CD4-positive, alpha-beta T cell (primary cell): Measurements from ENCODE around the gene ANKRD13A. TPM values are rescaled to one million over a fixed set of nuclear protein-coding genes. Genes with fewer than 3 reads are reported as not detected.
A peak's percentile ranks its signal among the peaks of the same experiment; 100 is the strongest.

Experiments
- ATAC-seq: fragments of 200-7000 bp; cut with Tn5 transposase; one replicate; pipeline ENCODE4 v1.10.0; 2022; ENCODE audit warnings: mild to moderate bottlenecking; ENCODE audit not compliant: poor library complexity
- CTCF ChIA-PET: fragments of 350-600 bp; sonication (Branson Sonifier 250); formaldehyde crosslinking; loops from one replicate; lab custom pipeline; 2021; ENCODE audit warnings: antibody characterized with exemption, inconsistent platforms; lab: Charles Lee
- POLR2A ChIA-PET: fragments of 350-600 bp; sonication (Branson Sonifier 250); formaldehyde crosslinking; loops from one replicate; lab custom pipeline; 2021; ENCODE audit warnings: antibody characterized with exemption, inconsistent platforms; lab: Charles Lee
- DNase-seq, 14 experiments: peaks; one replicate each; pipeline ENCODE4 v3.0.0-alpha.2; 2013 to 2020; ENCODE audit warnings: mixed read lengths in 2 of 14
- H3K27ac ChIP-seq, 2 donors: one replicate each; pipeline versions ENCODE4 v1.5.1 to v1.7.0; 2013; ENCODE audit warnings: low read length in 2 of 2, low read depth in 1 of 2, mild to moderate bottlenecking in 1 of 2
- H3K27me3 ChIP-seq, 2 experiments: 1 replicate in 1 of 2; 2 replicates in 1 of 2; pipeline versions ENCODE4 v1.6.1 to v1.7.0; 2013; ENCODE audit warnings: low read length in 2 of 2, control low read depth in 1 of 2, mild to moderate bottlenecking in 1 of 2, moderate library complexity in 1 of 2; ENCODE audit not compliant: insufficient read depth in 2 of 2, control insufficient read depth in 1 of 2
- H3K36me3 ChIP-seq: one replicate; pipeline ENCODE4 v1.6.1; 2013; ENCODE audit warnings: low read length, control low read depth; ENCODE audit not compliant: insufficient read depth
- H3K4me1 ChIP-seq: one replicate; pipeline ENCODE4 v1.6.1; 2013; ENCODE audit warnings: low read length, control low read depth; ENCODE audit not compliant: insufficient read depth
- H3K4me3 ChIP-seq: one replicate; pipeline ENCODE4 v1.5.1; 2013; ENCODE audit warnings: mild to moderate bottlenecking, low read length, moderate library complexity
- H3K9me3 ChIP-seq, 2 experiments: 1 replicate in 1 of 2; 2 replicates in 1 of 2; pipeline versions ENCODE4 v1.6.1 to v1.7.0; 2013; ENCODE audit warnings: low read length in 2 of 2, mild to moderate bottlenecking in 2 of 2, control low read depth in 1 of 2, moderate library complexity in 1 of 2; ENCODE audit not compliant: control insufficient read depth in 1 of 2, insufficient read depth in 1 of 2
- H3K27ac Mint-ChIP-seq: one replicate; pipeline ENCODE4 v1.8.0; 2020; ENCODE audit warnings: mixed read lengths
- H3K27me3 Mint-ChIP-seq: one replicate; pipeline ENCODE4 v1.8.0; 2021; ENCODE audit warnings: mixed read lengths
- H3K36me3 Mint-ChIP-seq: one replicate; pipeline ENCODE4 v1.8.0; 2021; ENCODE audit warnings: low read depth, mixed read lengths
- H3K4me1 Mint-ChIP-seq: one replicate; pipeline ENCODE4 v1.8.0; 2021; ENCODE audit warnings: low read depth, mixed read lengths
- H3K4me3 Mint-ChIP-seq: one replicate; pipeline ENCODE4 v1.8.0; 2020; ENCODE audit warnings: mild to moderate bottlenecking, mixed read lengths
- H3K9me3 Mint-ChIP-seq: one replicate; pipeline ENCODE4 v1.8.0; 2020; ENCODE audit warnings: mixed read lengths
- CTCF ChIP-seq: fragments of 200-600 bp; IDR thresholded peaks from one replicate; pipeline ENCODE4 v1.8.0; 2022; ENCODE audit warnings: antibody characterized with exemption, mild to moderate bottlenecking
- intact Hi-C, 2 experiments: fragments of 100-400 bp; cut with DNase I in 1 of 2; cut with micrococcal nuclease in 1 of 2; formaldehyde crosslinking; loops; one replicate each; pipeline versions ENCODE4 v1.15.1 to v1.9.0; 2023 to 2025; cut with DNase I, micrococcal nuclease
- total RNA-seq, 174 experiments: library from RNA in 2 of 174; stranded (reverse) in 2 of 174; gene quantifications; one replicate each; pipeline ENCODE4 v1.2.3 and lab custom pipeline; 2021 to 2026

The ANKRD13A gene
- total RNA-seq, 2 experiments from 2014 or later: 51.6 to 52.3 TPM

DNA sequence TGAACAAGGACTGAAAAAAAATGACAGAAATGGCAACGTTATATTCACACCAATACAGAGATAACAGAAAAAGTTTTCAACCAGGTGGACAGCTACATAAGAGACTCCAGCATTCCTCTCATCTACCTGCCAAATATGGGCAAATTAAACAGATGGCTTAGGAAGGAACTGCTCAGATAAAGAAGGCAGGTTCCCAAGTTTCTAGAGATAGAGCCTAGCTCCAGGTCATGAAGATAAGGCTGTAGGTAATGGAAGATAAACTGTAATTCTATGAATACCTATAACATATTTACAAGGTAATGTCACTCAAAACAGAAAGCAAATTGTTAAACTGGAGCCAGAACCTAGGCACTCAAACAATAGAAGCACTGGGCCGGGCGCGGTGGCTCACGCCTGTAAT lies 45.6 kb upstream of the ANKRD13A start:
- H3K36me3 Mint-ChIP-seq: peaks cover 89% of the 10 kb centered on the region
- no peak overlapping the region for H3K4me3 ChIP-seq

DNA sequence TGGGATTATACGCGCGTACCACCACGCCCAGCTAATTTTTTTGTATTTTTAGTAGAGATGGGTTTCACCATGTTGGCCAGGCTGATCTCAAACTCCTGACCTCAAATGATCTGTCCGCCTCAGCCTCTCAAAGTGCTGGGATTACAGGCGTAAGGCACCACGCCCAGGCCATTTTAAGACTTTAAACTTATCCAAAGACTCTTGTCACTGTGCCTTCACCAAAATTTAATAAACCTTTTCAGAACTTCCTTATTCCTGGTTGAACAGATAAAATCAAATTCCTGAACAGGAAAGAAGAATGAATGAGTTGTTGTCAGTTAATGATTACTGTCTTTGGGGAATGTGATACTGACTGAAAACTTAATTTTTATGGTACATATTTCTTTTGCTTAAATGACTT lies 40.9 kb upstream of the ANKRD13A start:
- Histone ChIP-seq H3K36me3 (peaks cover 78% of the 10 kb centered on the region), H3K27me3 (no peaks in the 10 kb centered on the region), H3K4me3 (no peak overlapping the region), H3K9me3 (no peaks in the 10 kb centered on the region), H3K27ac (no peak overlapping the region), H3K4me1 (peaks cover 2% of the 10 kb centered on the region)
- ChIA-PET POLR2A (interaction anchor here (0.6 kb wide), 1 partner anchor 10 kb away, joined by 5 read pairs; no protein-coding TSS in a partner anchor), CTCF (interaction anchor here (0.7 kb wide), 1 partner anchor 857 kb away, joined by 3 read pairs; no protein-coding TSS in a partner anchor)
- intact Hi-C loops: no loop called here
- Mint-ChIP-seq H3K4me3 (no peak overlapping the region), H3K36me3 (peaks cover 88% of the 10 kb centered on the region), H3K27ac (no peak overlapping the region), H3K4me1 (peaks cover 2% of the 10 kb centered on the region), H3K9me3 (no peaks in the 10 kb centered on the region), H3K27me3 (no peaks in the 10 kb centered on the region)
- no peak for TF ChIP-seq CTCF
- no peak for ATAC-seq
- no peak for DNase-seq

More for the DNA sequence above, 45.6 kb upstream of the ANKRD13A start:
- Mint-ChIP-seq H3K27me3 (no peaks in the 10 kb centered on the region), H3K27ac (no peak overlapping the region), H3K4me3 (no peak overlapping the region), H3K9me3 (no peaks in the 10 kb centered on the region), H3K4me1 (peaks cover 5% of the 10 kb centered on the region)
- Histone ChIP-seq H3K9me3 (no peaks in the 10 kb centered on the region), H3K27ac (no peak overlapping the region), H3K36me3 (peaks cover 80% of the 10 kb centered on the region), H3K27me3 (no peaks in the 10 kb centered on the region), H3K4me1 (no peaks in the 10 kb centered on the region)
- ChIA-PET CTCF (no interaction called here), POLR2A (no interaction called here)
- intact Hi-C loops: no loop called here
- TF ChIP-seq CTCF: no peak
- DNase-seq (no peak), ATAC-seq (no peak)

DNA sequence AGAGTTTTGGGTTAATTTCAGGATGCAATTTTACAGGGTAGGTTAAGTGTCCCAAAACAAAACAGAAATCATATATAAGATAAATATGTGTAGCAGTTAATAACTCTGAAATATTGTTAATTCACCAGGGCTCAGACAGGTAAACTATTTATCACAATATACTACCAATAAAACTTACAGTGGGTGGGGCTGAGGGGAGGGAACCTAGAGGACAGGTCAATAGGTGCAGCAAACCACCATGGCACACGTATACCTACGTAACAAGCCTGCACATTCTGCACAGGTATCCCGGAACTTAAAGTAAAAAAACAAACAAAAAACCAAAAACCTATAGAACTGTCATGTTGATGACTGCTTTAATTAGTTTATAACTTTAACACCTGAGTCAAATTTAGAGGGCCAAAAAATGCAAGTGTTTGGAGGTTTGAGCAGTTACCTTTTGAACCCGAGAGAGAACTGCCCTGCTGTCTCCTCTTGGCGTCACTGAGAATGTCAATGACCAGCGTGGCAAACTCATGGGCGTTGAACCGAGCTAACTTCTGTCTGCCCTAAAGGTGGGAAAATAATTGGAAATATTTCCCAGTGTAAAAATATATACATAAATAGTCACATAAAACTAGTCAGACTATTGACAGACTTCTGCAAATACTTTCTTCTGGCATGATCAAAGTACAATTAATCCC lies 39.7 kb upstream of the ANKRD13A start:
- Mint-ChIP-seq H3K4me3 (no peak overlapping the region), H3K36me3 (peaks cover 90% of the 10 kb centered on the region), H3K27ac (peak overlapping the region; percentile 30), H3K27me3 (no peaks in the 10 kb centered on the region), H3K9me3 (no peaks in the 10 kb centered on the region), H3K4me1 (peaks cover 5% of the 10 kb centered on the region)
- POLR2A ChIA-PET: no interaction called here
- Histone ChIP-seq H3K36me3 (peaks cover 84% of the 10 kb centered on the region), H3K4me1 (peaks cover 2% of the 10 kb centered on the region), H3K4me3 (no peak overlapping the region), H3K9me3 (no peaks in the 10 kb centered on the region), H3K27me3 (no peaks in the 10 kb centered on the region), H3K27ac (no peak overlapping the region)
- DNase-seq (no peak), ATAC-seq (no peak)
- TF ChIP-seq CTCF: no peak
- CTCF ChIA-PET: no interaction called here
- intact Hi-C loops: no loop called here
